Measurements from ENCODE around the gene TLR4. TPM values are rescaled to one million over a fixed set of nuclear protein-coding genes. Genes with fewer than 3 reads are reported as not detected.

TLR4 gene
- total RNA-seq, 1 experiment from 2014 or later = 0.07 TPM

- Histone ChIP-seq H4K20me1 (ENCODE audit: control insufficient read depth, insufficient read depth, insufficient read length) (no peaks in the 10 kb centered on the region), H4K91ac (ENCODE audit: insufficient read length, low read depth, low read length) (no peak overlapping the region), H3K23ac (ENCODE audit: insufficient read length, low read depth, low read length) (no peak overlapping the region), H3K4me1 (ENCODE audit: insufficient read depth, low read length) (no peaks in the 10 kb centered on the region), H3K23me2 (ENCODE audit: insufficient read length, low read depth, low read length, poor library complexity, severe bottlenecking) (no peaks in the 10 kb centered on the region), H3T11ph (ENCODE audit: low read length) (no peak overlapping the region), H4K5ac (ENCODE audit: insufficient read length, low read depth, low read length) (no peak overlapping the region), H3K27ac (ENCODE audit: insufficient read length, low read depth, low read length) (no peak overlapping the region), H2BK12ac (ENCODE audit: insufficient read length, low read depth, low read length) (no peak overlapping the region), H2BK5ac (ENCODE audit: insufficient read length, low read length) (no peak overlapping the region), H3K9me3 (ENCODE audit: control insufficient read depth, low read depth, low read length) (no peaks in the 10 kb centered on the region), H2BK15ac (ENCODE audit: low read depth, low read length) (no peak overlapping the region), H2BK20ac (ENCODE audit: low read depth, low read length, poor library complexity, severe bottlenecking) (no peak overlapping the region), H3K56ac (ENCODE audit: insufficient read length, low read depth, low read length) (no peak overlapping the region), H2AK5ac (ENCODE audit: insufficient read length, low read length) (no peak overlapping the region), H4K8ac (replicated peaks; ENCODE audit: insufficient read length, low read depth, low read length) (no peak overlapping the region), H2AFZ (ENCODE audit: low read length) (no peak overlapping the region), H3K9ac (ENCODE audit: extremely low read depth, insufficient read length, low read length) (no peak overlapping the region), H3K14ac (ENCODE audit: insufficient read depth, low read length) (no peak overlapping the region), H3K79me1 (ENCODE audit: insufficient read depth, low read depth, low read length, poor library complexity, severe bottlenecking) (no peaks in the 10 kb centered on the region), H3K4me2 (ENCODE audit: insufficient read depth, insufficient read length, low read length) (no peak overlapping the region), H2BK120ac (ENCODE audit: low read depth, low read length, poor library complexity, severe bottlenecking) (no peak overlapping the region), H3K4ac (ENCODE audit: low read depth, low read length) (no peak overlapping the region), H3K79me2 (ENCODE audit: insufficient read depth, low read length) (no peaks in the 10 kb centered on the region), H3K27me3 (ENCODE audit: insufficient read depth, low read length) (no peaks in the 10 kb centered on the region), H3K18ac (ENCODE audit: insufficient read length, low read depth, low read length) (no peak overlapping the region)
- no peak for DNase-seq
- H3K27me3 Mint-ChIP-seq (ENCODE audit: low read depth) = no peaks in the 10 kb centered on the region; the same call in 1 of the 2 replicates
- H3K27ac Mint-ChIP-seq = no peak overlapping the region
- no peak for TF ChIP-seq CTCF (conservative IDR thresholded peaks at IDR 0.05)
- peaks cover 0 to 3% of the 10 kb centered on the region in 2 experiments; a peak in 1 of 5 replicates for H3K9me3 Mint-ChIP-seq
- H3K4me1 Mint-ChIP-seq = peaks cover 0 to 2% of the 10 kb centered on the region in 2 experiments; a peak in 1 of 4 replicates
- WGBS (ENCODE audit: extremely low coverage, insufficient read length, low lambda C conversion rate) = no CpG with 5 or more reads among the region's 8 CpGs
- H3K4me3 Mint-ChIP-seq = no peak overlapping the region
- no peaks in the 10 kb centered on the region for H3K36me3 Mint-ChIP-seq (ENCODE audit: insufficient read depth in 1 of 3, low read depth in 3 of 3)
These were observed 41.4 kb downstream of the TLR4 start for GRCh38 chr9:117745598-117745997.
